Measurements from ENCODE around the gene EPHA7.

The EPHA7 gene

DNA sequence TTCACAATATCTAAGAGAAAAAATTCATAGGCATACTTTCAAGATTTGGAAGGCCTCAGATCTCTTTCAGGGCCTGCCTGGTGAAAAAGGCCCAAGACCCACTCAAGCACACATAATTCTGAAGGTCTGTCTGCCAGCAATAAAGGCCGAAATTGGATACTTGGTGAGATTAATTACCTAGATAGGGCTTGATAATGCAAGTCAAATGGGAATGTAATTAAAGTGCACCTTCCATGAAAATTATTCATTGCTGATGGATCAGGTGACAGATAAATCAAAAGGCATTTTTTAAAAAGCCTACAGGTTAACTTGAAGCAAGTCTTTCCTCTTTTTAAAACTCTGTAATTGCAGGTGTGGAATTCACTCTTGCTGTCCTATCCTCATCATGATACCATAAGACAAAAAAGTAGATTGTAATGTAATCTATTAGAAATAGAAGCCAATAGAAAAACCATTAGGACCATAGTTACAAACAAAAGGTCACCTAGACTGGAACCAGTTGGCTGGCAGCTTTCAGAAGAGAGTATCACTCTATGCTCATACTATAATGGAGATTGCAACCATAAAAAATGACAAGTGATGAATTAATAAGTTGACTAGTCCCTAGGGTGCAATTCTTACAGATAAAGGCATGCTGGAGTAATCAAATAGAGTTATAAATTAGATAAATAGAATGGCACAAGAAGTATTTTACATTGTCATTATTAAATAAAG, 77.3 kb downstream of the EPHA7 start:
- DNase-seq (ENCODE audit: low spot score) = no peak
- no peak overlapping the region for H3K27ac ChIP-seq
- ChIA-PET POLR2A (ENCODE audit: low non-redundant PET) (no interaction called here), CTCF (no interaction called here)
- TF ChIP-seq, protein P1, sequence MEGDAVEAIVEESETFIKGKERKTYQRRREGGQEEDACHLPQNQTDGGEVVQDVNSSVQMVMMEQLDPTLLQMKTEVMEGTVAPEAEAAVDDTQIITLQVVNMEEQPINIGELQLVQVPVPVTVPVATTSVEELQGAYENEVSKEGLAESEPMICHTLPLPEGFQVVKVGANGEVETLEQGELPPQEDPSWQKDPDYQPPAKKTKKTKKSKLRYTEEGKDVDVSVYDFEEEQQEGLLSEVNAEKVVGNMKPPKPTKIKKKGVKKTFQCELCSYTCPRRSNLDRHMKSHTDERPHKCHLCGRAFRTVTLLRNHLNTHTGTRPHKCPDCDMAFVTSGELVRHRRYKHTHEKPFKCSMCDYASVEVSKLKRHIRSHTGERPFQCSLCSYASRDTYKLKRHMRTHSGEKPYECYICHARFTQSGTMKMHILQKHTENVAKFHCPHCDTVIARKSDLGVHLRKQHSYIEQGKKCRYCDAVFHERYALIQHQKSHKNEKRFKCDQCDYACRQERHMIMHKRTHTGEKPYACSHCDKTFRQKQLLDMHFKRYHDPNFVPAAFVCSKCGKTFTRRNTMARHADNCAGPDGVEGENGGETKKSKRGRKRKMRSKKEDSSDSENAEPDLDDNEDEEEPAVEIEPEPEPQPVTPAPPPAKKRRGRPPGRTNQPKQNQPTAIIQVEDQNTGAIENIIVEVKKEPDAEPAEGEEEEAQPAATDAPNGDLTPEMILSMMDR (conservative IDR thresholded peaks at IDR 0.05; ENCODE audit: low read depth) = no peak

DNA sequence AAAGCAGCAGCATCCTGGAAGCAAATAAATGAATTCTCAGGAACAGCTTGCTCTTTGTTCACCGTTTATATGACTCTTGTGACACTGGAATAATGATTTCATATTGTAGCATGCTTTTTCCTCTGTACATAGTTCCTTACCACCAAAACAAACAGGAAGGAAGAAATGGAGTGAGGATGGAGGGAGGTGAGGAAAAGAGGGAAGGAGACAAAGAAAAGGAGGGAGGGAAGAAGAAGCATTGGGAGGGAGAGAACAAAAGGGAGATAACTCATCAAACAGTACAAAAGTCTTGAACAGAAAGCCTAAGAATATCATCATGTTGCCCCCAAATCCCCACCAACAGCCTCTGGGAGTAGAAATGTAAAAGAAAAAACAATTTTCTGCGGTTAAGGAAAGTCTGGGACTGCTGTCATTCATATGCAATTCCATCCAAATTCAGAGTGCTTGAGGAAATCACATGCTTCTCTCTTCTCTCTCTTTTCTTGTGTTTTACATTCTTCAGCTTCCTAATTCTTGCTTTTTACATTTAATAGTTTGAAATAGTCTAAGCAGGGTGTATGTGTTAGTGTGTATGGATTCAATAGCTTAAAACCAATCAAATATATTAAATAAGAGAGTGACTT, 81.5 kb downstream of the EPHA7 start:
- POLR2A ChIA-PET (ENCODE audit: low non-redundant PET) = no interaction called here

DNA sequence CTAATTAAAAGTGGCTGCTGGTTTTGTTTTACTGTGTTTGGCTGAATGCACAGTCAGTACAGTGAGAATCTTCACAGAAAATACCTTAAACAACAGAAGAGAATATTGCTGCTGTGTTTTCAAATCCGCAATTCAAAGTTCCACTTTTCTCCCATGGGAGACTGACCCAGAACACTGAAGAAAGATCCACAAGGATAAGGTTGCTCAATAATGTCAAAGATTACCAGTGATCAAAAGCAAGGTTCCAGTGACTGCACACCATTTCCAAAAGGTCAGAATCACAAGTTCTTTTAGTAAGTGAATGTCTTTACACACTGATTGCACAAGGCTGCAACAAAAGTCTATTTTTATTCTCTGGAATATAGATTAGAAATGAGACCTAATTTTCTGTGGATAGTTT, 82.3 kb downstream of the EPHA7 start:
- CTCF ChIA-PET = no interaction called here
- no peak for DNase-seq (ENCODE audit: low spot score)
- H3K27ac ChIP-seq = no peak overlapping the region
- TF ChIP-seq, protein P1 (conservative IDR thresholded peaks at IDR 0.05; ENCODE audit: low read depth) = no peak
- POLR2A ChIA-PET (ENCODE audit: low non-redundant PET) = no interaction called here

More for the DNA sequence above, 81.5 kb downstream of the EPHA7 start:
- TF ChIP-seq, protein P1 (conservative IDR thresholded peaks at IDR 0.05; ENCODE audit: low read depth) = no peak
- CTCF ChIA-PET = no interaction called here
- no peak overlapping the region for H3K27ac ChIP-seq
- no peak for DNase-seq (ENCODE audit: low spot score)

DNA sequence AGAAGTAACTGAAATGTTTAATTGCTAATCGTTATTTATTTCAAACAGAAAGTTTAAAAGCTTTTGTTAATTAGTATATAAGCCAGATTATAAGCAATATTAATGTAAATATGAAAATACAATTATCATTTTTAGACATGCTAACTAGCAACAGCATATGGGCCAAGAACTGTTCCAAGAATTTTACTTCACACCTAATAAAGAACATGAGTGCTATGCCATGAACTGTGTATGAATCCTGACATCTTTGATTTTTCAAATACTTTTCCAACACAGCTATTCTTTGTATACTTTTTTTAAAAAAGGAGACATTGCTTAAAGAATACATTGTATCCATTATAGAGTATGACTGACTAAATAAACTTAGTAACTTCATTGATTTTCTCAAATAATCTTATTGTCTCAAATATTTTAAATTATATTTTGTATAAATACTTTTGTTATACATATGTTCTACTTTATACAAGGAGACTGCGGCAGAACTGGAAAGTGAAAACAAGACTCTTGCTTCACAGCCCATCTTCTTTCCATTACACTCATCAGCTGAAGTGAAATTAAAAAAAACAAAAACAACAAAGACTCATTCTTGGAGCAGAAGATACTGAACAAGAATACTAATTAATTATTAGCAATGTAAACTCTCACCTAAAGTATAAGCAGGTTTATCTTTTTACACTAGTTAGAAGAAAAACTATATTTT, 89.9 kb downstream of the EPHA7 start:
- CTCF ChIA-PET = no interaction called here

DNA sequence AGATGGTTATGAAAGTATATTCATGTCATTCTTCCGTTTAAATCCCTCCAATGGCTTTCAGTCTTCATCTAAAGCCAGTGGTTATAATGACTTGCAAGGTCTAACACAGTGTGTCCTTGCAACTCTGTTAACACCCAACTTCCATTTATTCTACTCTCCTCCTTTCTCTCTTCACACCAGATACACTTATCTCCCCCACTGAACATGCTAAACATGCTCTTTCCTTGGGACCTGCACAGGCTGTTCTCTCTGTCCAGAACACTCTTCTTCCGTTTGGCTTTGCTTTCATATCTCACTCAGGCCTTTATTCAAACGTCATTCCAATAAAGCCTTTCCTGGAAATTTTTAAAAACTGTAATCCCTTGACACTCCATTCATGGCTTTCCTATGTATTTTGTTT, 91.5 kb downstream of the EPHA7 start:
- CTCF ChIA-PET = no interaction called here
- DNase-seq (ENCODE audit: low spot score) = no peak
- POLR2A ChIA-PET (ENCODE audit: low non-redundant PET) = no interaction called here
- H3K27ac ChIP-seq = no peak overlapping the region
- TF ChIP-seq, protein P1 (conservative IDR thresholded peaks at IDR 0.05; ENCODE audit: low read depth) = no peak

More for the DNA sequence above, 89.9 kb downstream of the EPHA7 start:
- TF ChIP-seq, protein P1 (conservative IDR thresholded peaks at IDR 0.05; ENCODE audit: low read depth) = no peak
- POLR2A ChIA-PET (ENCODE audit: low non-redundant PET) = no interaction called here
- no peak for DNase-seq (ENCODE audit: low spot score)
- no peak overlapping the region for H3K27ac ChIP-seq

DNA sequence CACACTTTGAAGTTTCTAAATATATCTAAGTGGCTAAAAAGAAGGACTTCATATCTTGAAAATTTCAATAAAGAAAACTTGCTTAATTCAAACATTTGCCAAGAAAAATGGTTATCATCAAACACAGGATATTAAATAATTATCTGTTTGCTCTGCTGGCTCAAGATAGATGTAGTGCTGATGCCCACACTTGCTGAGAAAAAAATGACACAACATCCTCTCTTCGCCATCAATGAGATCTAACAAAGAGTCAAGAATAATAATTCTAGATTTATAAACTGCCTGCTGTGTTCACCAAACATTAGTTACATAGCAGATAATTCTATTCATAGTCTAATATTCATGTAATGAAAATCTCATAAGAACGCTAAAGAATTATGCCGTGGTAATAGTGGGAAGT, 93.6 kb downstream of the EPHA7 start:
- CTCF ChIA-PET = no interaction called here
- TF ChIP-seq, protein P1 (conservative IDR thresholded peaks at IDR 0.05; ENCODE audit: low read depth) = no peak

More for the DNA sequence above, 93.6 kb downstream of the EPHA7 start:
- no peak for DNase-seq (ENCODE audit: low spot score)
- no peak overlapping the region for H3K27ac ChIP-seq
- POLR2A ChIA-PET (ENCODE audit: low non-redundant PET) = no interaction called here
